HepG2 (cell line): ENCODE measurements around the gene SLC16A5. TPM values are rescaled to one million over a fixed set of nuclear protein-coding genes. Genes with fewer than 3 reads are reported as not detected.
A peak's percentile ranks its signal among the peaks of the same experiment; 100 is the strongest.

Experiments used
- ARHGAP35 ChIP-seq: sonication (generic); formaldehyde crosslinking; IDR thresholded peaks from 2 replicates; pipeline ENCODE4 v1.9.0; 2022; ENCODE audit warnings: mild to moderate bottlenecking, inconsistent platforms, moderate library complexity, missing genetic modification reagents, borderline replicate concordance
- ASH2L ChIP-seq: fragments of 300-600, 200-600 bp; sonication (generic); IDR thresholded peaks from 2 replicates; pipeline ENCODE4 v1.7.0; 2017; ENCODE audit warnings: low read depth, mild to moderate bottlenecking, moderate library complexity, mixed read lengths, low read length; ENCODE audit not compliant: insufficient read length
- CEBPG ChIP-seq: IDR thresholded peaks from 2 replicates; pipeline ENCODE4 v1.6.1; 2016
- GATAD2A ChIP-seq: IDR thresholded peaks from 2 replicates; pipeline ENCODE4 v1.6.1; 2016
- GFI1 ChIP-seq: sonication (generic); formaldehyde crosslinking; IDR thresholded peaks from 2 replicates; pipeline ENCODE4 v1.5.0; 2020; ENCODE audit warnings: missing genetic modification reagents, mild to moderate bottlenecking, borderline replicate concordance
- GPN1 ChIP-seq: sonication (generic); formaldehyde crosslinking; IDR thresholded peaks from 2 replicates; pipeline ENCODE4 v1.5.1; 2020; ENCODE audit warnings: missing genetic modification reagents, borderline replicate concordance
- HDAC2 ChIP-seq: sonication (generic); formaldehyde crosslinking; IDR thresholded peaks from 2 replicates; pipeline ENCODE4 v1.4.0; 2020; ENCODE audit warnings: missing genetic modification reagents
- HMGXB3 ChIP-seq: sonication (generic); formaldehyde crosslinking; IDR thresholded peaks from 2 replicates; pipeline ENCODE4 v1.4.0; 2020; ENCODE audit warnings: missing genetic modification reagents, borderline replicate concordance
- MED13 ChIP-seq: sonication (generic); formaldehyde crosslinking; IDR thresholded peaks from 2 replicates; pipeline ENCODE4 v1.5.0; 2020; ENCODE audit warnings: missing genetic modification reagents
- NFE2 ChIP-seq: sonication (generic); formaldehyde crosslinking; IDR thresholded peaks from 2 replicates; pipeline ENCODE4 v1.4.0; 2020; ENCODE audit warnings: missing genetic modification reagents
- POLR2AphosphoS5 ChIP-seq: IDR thresholded peaks from 2 replicates; pipeline ENCODE4 v1.6.1; 2012; ENCODE audit warnings: low read depth, low read length
- RNF219 ChIP-seq: sonication (generic); formaldehyde crosslinking; IDR thresholded peaks from 2 replicates; pipeline ENCODE4 v1.5.0; 2020; ENCODE audit warnings: mild to moderate bottlenecking, missing genetic modification reagents
- SOX5 ChIP-seq: IDR thresholded peaks from 2 replicates; pipeline ENCODE4 v1.6.1; 2016; ENCODE audit warnings: borderline replicate concordance
- SRSF4 ChIP-seq: fragments of 200-400 bp; formaldehyde crosslinking; IDR thresholded peaks from one replicate; pipeline ENCODE4 v1.6.1; 2018; ENCODE audit warnings: mild to moderate bottlenecking, low read depth, low read length, moderate library complexity; ENCODE audit not compliant: poor library complexity, severe bottlenecking
- TOE1 ChIP-seq: sonication (generic); formaldehyde crosslinking; IDR thresholded peaks from 2 replicates; pipeline ENCODE4 v1.4.0; 2020; ENCODE audit warnings: mild to moderate bottlenecking, missing genetic modification reagents
- TOPORS ChIP-seq: sonication (generic); formaldehyde crosslinking; IDR thresholded peaks from 2 replicates; pipeline ENCODE4 v1.8.0; 2023; ENCODE audit warnings: mild to moderate bottlenecking, missing genetic modification reagents
- ZNF260 ChIP-seq: sonication (generic); formaldehyde crosslinking; IDR thresholded peaks from 2 replicates; pipeline ENCODE4 v1.4.0; 2020; ENCODE audit warnings: missing genetic modification reagents, low read depth, mild to moderate bottlenecking, borderline replicate concordance
- ZNF343 ChIP-seq: sonication (generic); formaldehyde crosslinking; IDR thresholded peaks from 2 replicates; pipeline ENCODE4 v1.4.0; 2020; ENCODE audit warnings: mild to moderate bottlenecking, missing genetic modification reagents
- ZNF549 ChIP-seq: sonication (generic); formaldehyde crosslinking; IDR thresholded peaks from 2 replicates; pipeline ENCODE4 v1.5.0; 2020; ENCODE audit warnings: missing genetic modification reagents
- ZNF563 ChIP-seq: sonication (generic); formaldehyde crosslinking; IDR thresholded peaks from 2 replicates; pipeline ENCODE4 v1.8.0; 2022; ENCODE audit warnings: mild to moderate bottlenecking, moderate library complexity, missing genetic modification reagents
- ZSCAN20 ChIP-seq: sonication (generic); formaldehyde crosslinking; IDR thresholded peaks from 2 replicates; pipeline ENCODE4 v1.4.0; 2020; ENCODE audit warnings: missing genetic modification reagents, mild to moderate bottlenecking, borderline replicate concordance
- polyA plus RNA-seq, 8 experiments: library from polyadenylated mRNA; depleted of rRNA in 3 of 8; stranded (reverse) in 7 of 8; unstranded in 1 of 8; fragments of >200 nt; fragmentation: Illumina TruSeq in 4 of 8; extraction: Trizol in 4 of 8; gene quantifications; 2 replicates each; pipeline versions ENCODE4 v1.2.1 to v1.2.3, GENCODE V29; 2011 to 2016; ENCODE audit warnings: low read depth in 4 of 8, missing spikeins in 1 of 8, mixed read lengths in 1 of 8; ENCODE audit not compliant: insufficient read depth in 1 of 8
- total RNA-seq, 5 experiments: library from RNA; depleted of rRNA; stranded (reverse); fragments of >200 nt; fragmentation: Illumina TruSeq; extraction: Trizol; gene quantifications; 2 replicates each; pipeline ENCODE4 v1.2.3, GENCODE V29; 2016; ENCODE audit warnings: low read depth in 1 of 5
- TF ChIP-seq, protein P1 (sequence below): sonication (generic); formaldehyde crosslinking; IDR thresholded peaks from 2 replicates; pipeline ENCODE4 v1.9.0; 2021; ENCODE audit warnings: missing genetic modification reagents, borderline replicate concordance

SLC16A5 gene
- total and polyA plus RNA-seq, 2 of the 13 experiments (the other 11 are each of a cell fraction or from before 2014, with no cell fraction given): 0.69 to 5.6 TPM

DNA sequence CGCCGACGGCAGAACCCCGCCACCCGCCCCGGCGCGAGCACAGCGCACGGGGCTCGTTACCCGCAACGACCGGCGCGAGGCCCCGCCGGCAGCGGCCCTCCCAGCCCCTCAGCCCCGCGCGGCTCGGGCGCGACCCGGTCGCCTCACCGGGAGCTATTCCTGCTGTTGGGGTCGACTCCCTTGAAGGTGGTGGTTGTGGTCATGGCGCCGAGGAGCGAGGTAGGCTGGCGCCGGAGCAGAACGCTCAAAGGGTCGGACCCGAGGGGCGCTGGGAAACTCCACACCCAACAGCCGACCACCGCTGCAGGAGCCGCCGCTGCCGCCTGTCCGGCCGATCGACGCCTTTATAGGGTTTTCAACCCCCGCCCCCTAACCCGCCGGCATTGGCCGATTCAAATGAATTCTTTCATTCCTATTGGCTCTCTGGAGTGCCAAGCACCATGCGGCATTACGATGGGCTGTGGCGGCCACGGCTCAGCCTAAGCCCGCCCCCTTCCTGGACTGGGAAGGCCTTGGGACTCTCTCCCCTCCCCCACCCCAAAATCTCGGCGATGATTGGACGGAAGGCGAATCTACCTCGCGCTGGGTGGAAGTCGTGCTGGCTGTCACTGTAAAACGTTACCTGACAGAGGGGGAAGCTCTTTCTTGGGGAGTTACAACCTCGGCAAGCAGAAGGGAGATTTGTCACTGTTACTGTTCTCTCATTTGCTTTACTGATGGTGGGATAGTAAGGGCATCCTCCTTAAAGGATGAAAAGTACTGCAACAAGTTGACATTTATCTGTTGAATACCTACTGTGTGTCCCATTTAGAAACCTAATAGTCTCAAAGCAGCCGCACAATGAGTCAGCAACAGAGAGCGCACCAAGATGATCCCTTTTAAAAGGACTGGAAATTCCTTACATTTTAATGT, 66.7 kb downstream of the SLC16A5 start, which contains the start of gene JPT1 (continued):
- TF ChIP-seq GFI1 (peak; percentile 83), CEBPG (0 out of 2 replicates have a peak, but pooled peaks have one; percentile 14), GPN1 (CRISPR knock-in tag) (peak; percentile 24; the same call in 1 of the 2 replicates), HMGXB3 (CRISPR knock-in tag) (peak; percentile 77; the same call in 1 of the 2 replicates), ZNF260 (CRISPR knock-in tag) (no peak), HDAC2 (CRISPR knock-in tag) (peak; percentile 74), NFE2 (CRISPR knock-in tag) (no peak), TOPORS (peak; percentile 89), ZNF549 (CRISPR knock-in tag) (no peak), ARHGAP35 (peak; percentile 31; the same call in 1 of the 2 replicates), GATAD2A (CRISPR knock-in tag) (peak; percentile 38; the same call in 1 of the 2 replicates), ZNF563 (peak; percentile 98), SRSF4 (no peak), ASH2L (peak; percentile 88), ZNF343 (peak; percentile 66; the same call in 1 of the 2 replicates), POLR2AphosphoS5 (peak; percentile 100), RNF219 (CRISPR knock-in tag) (no peak), MED13 (CRISPR knock-in tag) (peak; percentile 46; the same call in 1 of the 2 replicates), ZSCAN20 (no peak), SOX5 (CRISPR knock-in tag) (peak; percentile 62; the same call in 1 of the 2 replicates), TOE1 (CRISPR knock-in tag) (no peak)
- TF ChIP-seq, protein P1, sequence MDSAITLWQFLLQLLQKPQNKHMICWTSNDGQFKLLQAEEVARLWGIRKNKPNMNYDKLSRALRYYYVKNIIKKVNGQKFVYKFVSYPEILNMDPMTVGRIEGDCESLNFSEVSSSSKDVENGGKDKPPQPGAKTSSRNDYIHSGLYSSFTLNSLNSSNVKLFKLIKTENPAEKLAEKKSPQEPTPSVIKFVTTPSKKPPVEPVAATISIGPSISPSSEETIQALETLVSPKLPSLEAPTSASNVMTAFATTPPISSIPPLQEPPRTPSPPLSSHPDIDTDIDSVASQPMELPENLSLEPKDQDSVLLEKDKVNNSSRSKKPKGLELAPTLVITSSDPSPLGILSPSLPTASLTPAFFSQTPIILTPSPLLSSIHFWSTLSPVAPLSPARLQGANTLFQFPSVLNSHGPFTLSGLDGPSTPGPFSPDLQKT: no peak
